Measurements from ENCODE around the gene FAM3B.

The FAM3B gene

DNA sequence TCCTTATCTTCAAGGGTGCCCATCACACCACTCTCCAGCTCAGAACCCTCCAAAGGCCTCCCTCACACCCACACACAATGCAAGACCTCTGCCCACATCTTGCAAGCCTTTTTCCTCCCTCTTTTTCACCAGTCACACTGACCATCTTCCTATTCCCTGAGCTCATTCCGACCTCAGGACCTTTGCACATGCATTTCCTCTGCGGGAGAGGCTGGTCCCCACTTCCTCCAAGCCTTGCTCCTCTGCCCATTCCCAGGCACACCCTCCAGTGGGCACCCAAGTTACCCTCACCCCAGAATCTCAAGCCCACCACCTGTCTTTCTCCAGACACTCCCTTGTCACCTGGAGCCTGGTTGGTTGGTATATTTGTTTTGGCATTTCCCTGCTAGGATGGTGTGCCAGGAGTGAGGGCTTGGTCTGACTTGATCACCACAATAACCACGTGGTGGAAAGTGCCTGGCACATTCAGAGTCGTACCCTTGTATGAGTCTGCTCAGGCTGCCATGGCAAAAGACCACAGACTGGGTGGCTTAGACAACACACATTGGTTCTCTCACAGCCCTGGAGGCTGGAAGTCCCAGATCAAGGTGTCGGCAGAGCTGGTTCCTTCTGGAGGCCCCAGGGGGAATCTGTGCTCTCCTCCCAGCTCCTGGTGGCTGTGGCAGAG is 58.4 kb downstream of the FAM3B start:
- TF ChIP-seq, protein P1, sequence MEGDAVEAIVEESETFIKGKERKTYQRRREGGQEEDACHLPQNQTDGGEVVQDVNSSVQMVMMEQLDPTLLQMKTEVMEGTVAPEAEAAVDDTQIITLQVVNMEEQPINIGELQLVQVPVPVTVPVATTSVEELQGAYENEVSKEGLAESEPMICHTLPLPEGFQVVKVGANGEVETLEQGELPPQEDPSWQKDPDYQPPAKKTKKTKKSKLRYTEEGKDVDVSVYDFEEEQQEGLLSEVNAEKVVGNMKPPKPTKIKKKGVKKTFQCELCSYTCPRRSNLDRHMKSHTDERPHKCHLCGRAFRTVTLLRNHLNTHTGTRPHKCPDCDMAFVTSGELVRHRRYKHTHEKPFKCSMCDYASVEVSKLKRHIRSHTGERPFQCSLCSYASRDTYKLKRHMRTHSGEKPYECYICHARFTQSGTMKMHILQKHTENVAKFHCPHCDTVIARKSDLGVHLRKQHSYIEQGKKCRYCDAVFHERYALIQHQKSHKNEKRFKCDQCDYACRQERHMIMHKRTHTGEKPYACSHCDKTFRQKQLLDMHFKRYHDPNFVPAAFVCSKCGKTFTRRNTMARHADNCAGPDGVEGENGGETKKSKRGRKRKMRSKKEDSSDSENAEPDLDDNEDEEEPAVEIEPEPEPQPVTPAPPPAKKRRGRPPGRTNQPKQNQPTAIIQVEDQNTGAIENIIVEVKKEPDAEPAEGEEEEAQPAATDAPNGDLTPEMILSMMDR (IDR thresholded peaks at IDR 0.05; ENCODE audit: borderline replicate concordance, insufficient read depth, low read depth, low read length), result no peak
- H3K4me3 ChIP-seq (ENCODE audit: low read depth, low read length), result no peak overlapping the region

GRCh38 chr21:41375875-41376274 is 59.3 kb downstream of the FAM3B start:
- no peak overlapping the region for H3K4me3 ChIP-seq (ENCODE audit: low read depth, low read length)
- TF ChIP-seq, protein P1 (IDR thresholded peaks at IDR 0.05; ENCODE audit: borderline replicate concordance, insufficient read depth, low read depth, low read length), result no peak

GRCh38 chr21:41377715-41378114 is 61.1 kb downstream of the FAM3B start:
- TF ChIP-seq, protein P1 (IDR thresholded peaks at IDR 0.05; ENCODE audit: borderline replicate concordance, insufficient read depth, low read depth, low read length), result no peak
- no peak overlapping the region for H3K4me3 ChIP-seq (ENCODE audit: low read depth, low read length)

DNA sequence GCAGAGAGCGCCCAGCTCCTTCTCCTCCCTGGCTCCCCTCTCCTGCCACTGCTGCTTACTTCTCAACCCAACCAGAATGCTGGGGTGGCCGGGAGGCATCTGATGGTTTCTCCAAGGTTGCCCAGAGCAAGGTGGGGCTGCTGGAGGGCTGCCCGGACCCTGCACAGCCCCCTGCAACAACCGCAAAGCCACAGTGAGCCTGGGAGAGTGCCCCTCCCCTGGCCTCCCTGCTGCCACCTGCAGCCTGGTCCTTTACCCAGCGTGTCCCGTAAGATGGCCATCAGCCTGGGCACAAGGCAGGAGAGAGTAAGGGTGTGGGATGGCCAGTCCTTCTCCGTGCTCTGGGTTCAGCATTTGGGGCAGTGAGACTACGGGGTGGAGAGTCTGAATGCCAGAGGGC is 62.2 kb downstream of the FAM3B start:
- TF ChIP-seq, protein P1 (IDR thresholded peaks at IDR 0.05; ENCODE audit: borderline replicate concordance, insufficient read depth, low read depth, low read length), result no peak
- no peak overlapping the region for H3K4me3 ChIP-seq (ENCODE audit: low read depth, low read length)

DNA sequence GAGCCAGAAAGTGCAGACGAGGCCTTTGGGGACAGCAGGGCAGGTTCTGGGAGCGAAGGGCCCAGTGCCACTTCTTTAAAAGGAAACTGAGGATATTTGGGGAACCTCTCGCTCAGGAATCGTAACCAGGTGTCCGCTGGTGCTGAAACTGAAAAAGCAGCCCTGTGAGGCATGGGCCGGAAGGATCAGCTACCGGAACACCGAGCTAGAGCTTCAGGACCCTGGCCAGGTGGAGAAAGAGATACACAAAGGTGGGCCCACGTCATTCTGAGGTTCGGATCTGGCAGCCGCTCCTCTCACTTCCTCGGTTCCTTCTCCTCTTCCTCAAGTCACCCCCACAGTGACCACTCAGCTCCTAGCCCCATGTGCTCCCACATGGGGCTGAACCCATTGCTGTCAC is 63.3 kb downstream of the FAM3B start:
- no peak overlapping the region for H3K4me3 ChIP-seq (ENCODE audit: low read depth, low read length)
- TF ChIP-seq, protein P1 (IDR thresholded peaks at IDR 0.05; ENCODE audit: borderline replicate concordance, insufficient read depth, low read depth, low read length), result no peak

- TF ChIP-seq, protein P1 (IDR thresholded peaks at IDR 0.05; ENCODE audit: borderline replicate concordance, insufficient read depth, low read depth, low read length), result no peak
- no peak overlapping the region for H3K4me3 ChIP-seq (ENCODE audit: low read depth, low read length)
These were observed 65.1 kb downstream of the FAM3B start for GRCh38 chr21:41381731-41382130.

DNA sequence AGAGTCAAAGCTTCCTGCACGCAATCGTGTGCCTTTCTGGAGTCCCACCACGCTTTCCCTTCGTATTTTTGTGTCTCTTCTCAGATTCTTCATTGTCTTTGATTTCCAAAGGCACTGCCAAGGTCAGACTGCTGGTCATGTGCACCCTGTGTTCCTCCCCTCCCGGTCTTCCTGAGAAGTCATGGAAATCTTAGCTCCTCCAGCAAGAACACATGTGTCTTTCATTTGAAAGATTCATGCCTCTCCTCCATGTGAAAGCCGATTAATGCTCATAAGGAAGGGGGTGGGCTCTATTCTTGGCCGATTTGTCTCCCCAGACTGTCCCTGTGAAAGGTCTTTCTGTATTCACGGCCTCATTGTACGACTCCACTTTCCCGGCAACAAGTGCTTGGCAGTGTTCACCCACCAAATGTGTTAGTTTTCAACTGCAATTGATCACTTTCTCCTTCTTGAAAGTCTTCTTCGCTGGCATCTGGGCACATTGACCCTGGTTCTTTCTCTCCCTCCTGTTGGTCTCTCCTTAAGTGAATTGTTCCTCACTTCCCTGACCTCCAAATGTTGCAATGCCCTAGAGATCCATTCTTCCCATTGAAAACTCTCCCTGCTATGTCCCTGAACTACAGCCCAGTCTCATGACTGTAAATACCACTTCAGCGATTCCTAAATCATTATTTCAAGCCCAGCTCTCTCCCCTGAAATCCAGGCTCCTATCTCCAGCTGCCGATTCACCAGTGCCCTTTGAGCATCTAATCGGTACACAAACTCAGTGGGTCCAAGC is 70.6 kb downstream of the FAM3B start:
- no peak overlapping the region for H3K4me3 ChIP-seq (ENCODE audit: low read depth, low read length)
- TF ChIP-seq, protein P1 (IDR thresholded peaks at IDR 0.05; ENCODE audit: borderline replicate concordance, insufficient read depth, low read depth, low read length), result no peak
